ENCODE results near the gene EDDM3A.

The EDDM3A gene

GRCh38 chr14:20790464-20791116 is 44.9 kb downstream of the EDDM3A start:
- TF ChIP-seq, protein P1, sequence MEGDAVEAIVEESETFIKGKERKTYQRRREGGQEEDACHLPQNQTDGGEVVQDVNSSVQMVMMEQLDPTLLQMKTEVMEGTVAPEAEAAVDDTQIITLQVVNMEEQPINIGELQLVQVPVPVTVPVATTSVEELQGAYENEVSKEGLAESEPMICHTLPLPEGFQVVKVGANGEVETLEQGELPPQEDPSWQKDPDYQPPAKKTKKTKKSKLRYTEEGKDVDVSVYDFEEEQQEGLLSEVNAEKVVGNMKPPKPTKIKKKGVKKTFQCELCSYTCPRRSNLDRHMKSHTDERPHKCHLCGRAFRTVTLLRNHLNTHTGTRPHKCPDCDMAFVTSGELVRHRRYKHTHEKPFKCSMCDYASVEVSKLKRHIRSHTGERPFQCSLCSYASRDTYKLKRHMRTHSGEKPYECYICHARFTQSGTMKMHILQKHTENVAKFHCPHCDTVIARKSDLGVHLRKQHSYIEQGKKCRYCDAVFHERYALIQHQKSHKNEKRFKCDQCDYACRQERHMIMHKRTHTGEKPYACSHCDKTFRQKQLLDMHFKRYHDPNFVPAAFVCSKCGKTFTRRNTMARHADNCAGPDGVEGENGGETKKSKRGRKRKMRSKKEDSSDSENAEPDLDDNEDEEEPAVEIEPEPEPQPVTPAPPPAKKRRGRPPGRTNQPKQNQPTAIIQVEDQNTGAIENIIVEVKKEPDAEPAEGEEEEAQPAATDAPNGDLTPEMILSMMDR (IDR thresholded peaks at IDR 0.05) = no peak
- Histone ChIP-seq H3K9me3 (ENCODE audit: control insufficient read depth, low read length) (no peaks in the 10 kb centered on the region), H3K4me2 (ENCODE audit: low read length) (no peak overlapping the region), H2AFZ (no peak overlapping the region), H3K4me3 (ENCODE audit: low read depth, low read length) (no peak overlapping the region), H3K27ac (no peak overlapping the region), H3K79me2 (no peaks in the 10 kb centered on the region), H3K27me3 (ENCODE audit: control insufficient read depth, insufficient read depth, low read length) (no peaks in the 10 kb centered on the region), H3K9ac (no peak overlapping the region), H3K4me1 (no peaks in the 10 kb centered on the region), H3K36me3 (ENCODE audit: control insufficient read depth, insufficient read depth, low read length) (no peaks in the 10 kb centered on the region)

DNA sequence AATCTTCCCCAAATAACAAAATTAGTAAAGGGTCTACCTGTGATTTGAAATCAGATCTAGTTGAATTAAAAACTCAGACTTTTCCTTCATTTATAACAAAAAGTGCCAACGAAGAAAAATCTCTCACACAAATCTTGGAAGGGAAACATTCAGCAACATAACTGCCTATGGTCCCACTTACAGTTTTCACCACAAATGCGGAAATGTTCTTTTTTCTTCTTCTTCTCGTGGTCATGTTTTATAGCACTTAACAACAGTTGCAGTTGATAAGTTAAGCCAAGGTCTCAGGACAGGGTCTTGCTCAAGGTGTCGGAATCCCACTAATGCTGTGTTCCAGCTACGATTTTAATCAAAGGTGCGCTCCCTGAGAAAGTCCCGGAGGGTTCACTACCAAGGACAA is 45.5 kb downstream of the EDDM3A start:
- H3K36me3 ChIP-seq (ENCODE audit: control insufficient read depth, insufficient read depth, low read length) = no peaks in the 10 kb centered on the region
- no peak overlapping the region for H3K27ac ChIP-seq
- no peaks in the 10 kb centered on the region for H3K27me3 ChIP-seq (ENCODE audit: control insufficient read depth, insufficient read depth, low read length)
- no peaks in the 10 kb centered on the region for H3K79me2 ChIP-seq
- no peaks in the 10 kb centered on the region for H3K9me3 ChIP-seq (ENCODE audit: control insufficient read depth, low read length)
- no peak overlapping the region for H3K4me3 ChIP-seq (ENCODE audit: low read depth, low read length)
- no peak overlapping the region for H2AFZ ChIP-seq
- H3K4me1 ChIP-seq = no peaks in the 10 kb centered on the region
- H3K4me2 ChIP-seq (ENCODE audit: low read length) = no peak overlapping the region
- TF ChIP-seq, protein P1 (IDR thresholded peaks at IDR 0.05) = no peak
- H3K9ac ChIP-seq = no peak overlapping the region

DNA sequence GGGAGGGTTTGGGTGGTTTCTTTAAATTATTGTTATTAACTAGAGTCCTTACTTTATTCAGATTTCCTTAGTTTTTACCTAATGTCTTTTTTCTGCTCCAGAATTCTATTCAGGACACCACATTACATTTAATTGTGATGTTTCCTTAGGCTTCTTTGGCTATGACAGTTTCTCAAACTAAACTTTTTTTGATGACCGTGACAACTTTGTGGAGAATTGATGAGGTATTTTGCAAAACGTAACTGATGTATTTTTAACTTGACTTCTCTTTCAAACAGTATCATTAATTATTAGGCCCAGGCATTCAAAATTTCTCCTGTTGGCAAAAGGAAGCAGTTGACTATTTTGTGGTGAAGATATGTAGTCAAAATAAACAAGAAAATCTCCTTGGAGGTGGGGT is 45.9 kb downstream of the EDDM3A start:
- no peaks in the 10 kb centered on the region for H3K27me3 ChIP-seq (ENCODE audit: control insufficient read depth, insufficient read depth, low read length)
- TF ChIP-seq, protein P1 (IDR thresholded peaks at IDR 0.05) = no peak
- no peak overlapping the region for H2AFZ ChIP-seq
- H3K4me2 ChIP-seq (ENCODE audit: low read length) = no peak overlapping the region
- no peak overlapping the region for H3K9ac ChIP-seq
- H3K79me2 ChIP-seq = no peaks in the 10 kb centered on the region
- H3K4me1 ChIP-seq = no peaks in the 10 kb centered on the region
- H3K9me3 ChIP-seq (ENCODE audit: control insufficient read depth, low read length) = no peaks in the 10 kb centered on the region
- H3K27ac ChIP-seq = no peak overlapping the region
- H3K4me3 ChIP-seq (ENCODE audit: low read depth, low read length) = no peak overlapping the region
- no peaks in the 10 kb centered on the region for H3K36me3 ChIP-seq (ENCODE audit: control insufficient read depth, insufficient read depth, low read length)

DNA sequence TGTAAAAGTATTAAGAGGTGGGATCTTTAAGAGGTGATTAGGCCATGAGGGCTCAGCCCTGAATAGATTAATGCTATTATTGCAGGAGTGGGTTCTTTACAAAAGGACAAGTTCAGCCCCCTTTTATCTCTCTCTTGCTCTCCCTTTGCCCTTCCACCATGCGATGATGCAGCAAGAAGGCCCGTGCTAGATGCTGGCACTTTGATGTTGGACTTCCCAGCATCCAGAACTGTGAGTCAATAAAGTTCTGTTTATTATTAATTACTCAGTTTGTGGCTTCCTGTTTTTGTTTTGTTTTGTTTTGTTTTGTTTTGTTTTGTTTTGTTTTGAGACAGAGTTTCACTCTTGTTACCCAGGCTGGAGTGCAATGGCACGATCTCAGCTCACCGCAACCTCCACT is 46.9 kb downstream of the EDDM3A start:
- no peak overlapping the region for H3K27ac ChIP-seq
- H3K4me1 ChIP-seq = no peaks in the 10 kb centered on the region
- H3K79me2 ChIP-seq = no peaks in the 10 kb centered on the region
- H2AFZ ChIP-seq = no peak overlapping the region
- no peak overlapping the region for H3K4me3 ChIP-seq (ENCODE audit: low read depth, low read length)
- no peak overlapping the region for H3K4me2 ChIP-seq (ENCODE audit: low read length)
- H3K9me3 ChIP-seq (ENCODE audit: control insufficient read depth, low read length) = no peaks in the 10 kb centered on the region
- no peaks in the 10 kb centered on the region for H3K27me3 ChIP-seq (ENCODE audit: control insufficient read depth, insufficient read depth, low read length)
- no peaks in the 10 kb centered on the region for H3K36me3 ChIP-seq (ENCODE audit: control insufficient read depth, insufficient read depth, low read length)
- TF ChIP-seq, protein P1 (IDR thresholded peaks at IDR 0.05) = no peak
- H3K9ac ChIP-seq = no peak overlapping the region
